H7 (cell line): ENCODE data around the gene TMEM30B. TPM values are rescaled to one million over a fixed set of nuclear protein-coding genes. Genes with fewer than 3 reads are reported as not detected.

Experiments
- DNase-seq: peaks from one replicate; pipeline ENCODE4 v3.0.0; 2012
- H3K27me3 ChIP-seq: 2 replicates; pipeline ENCODE4 v1.6.0; 2011; ENCODE audit warnings: mild to moderate bottlenecking, low read length; ENCODE audit not compliant: control insufficient read depth, insufficient read depth
- H3K36me3 ChIP-seq: replicated peaks from 2 replicates; pipeline ENCODE4 v1.5.1; 2011; ENCODE audit warnings: low read length; ENCODE audit not compliant: control insufficient read depth, insufficient read depth
- H3K4me3 ChIP-seq: 2 replicates; pipeline ENCODE4 v1.5.1; 2011; ENCODE audit warnings: low read depth, mild to moderate bottlenecking, control low read depth, low read length, moderate library complexity; ENCODE audit not compliant: insufficient read depth
- total RNA-seq: library from RNA; depleted of rRNA; stranded (reverse); fragments of >200 nt; shearing (Covaris generic); gene quantifications from 2 replicates; pipeline ENCODE4 v1.2.3, GENCODE V29; 2014

The TMEM30B gene
- total RNA-seq, 1 experiment from 2014 or later, result 1.1 TPM

GRCh38 chr14:61287196-61287595 lies 6.1 kb upstream of the TMEM30B start:
- H3K27me3 ChIP-seq, result peaks cover 2% of the 10 kb centered on the region; the same call in 1 of the 2 replicates
- no peaks in the 10 kb centered on the region for H3K36me3 ChIP-seq
- H3K4me3 ChIP-seq, result no peak overlapping the region
- no peak for DNase-seq

GRCh38 chr14:61285364-61285763 lies 4.2 kb upstream of the TMEM30B start:
- peaks cover 14% of the 10 kb centered on the region for H3K27me3 ChIP-seq
- no peaks in the 10 kb centered on the region for H3K36me3 ChIP-seq
- no peak overlapping the region for H3K4me3 ChIP-seq
- no peak for DNase-seq

- Histone ChIP-seq H3K36me3 (no peaks in the 10 kb centered on the region), H3K4me3 (no peak overlapping the region), H3K27me3 (peaks cover 26% of the 10 kb centered on the region)
- DNase-seq, result no peak
These were observed 2.9 kb upstream of the TMEM30B start for GRCh38 chr14:61284001-61284400.

- no peaks in the 10 kb centered on the region for H3K36me3 ChIP-seq
- peaks cover 26% of the 10 kb centered on the region for H3K27me3 ChIP-seq
- DNase-seq, result no peak
- H3K4me3 ChIP-seq, result no peak overlapping the region
These were observed 1.6 kb upstream of the TMEM30B start for GRCh38 chr14:61282746-61283145.

- H3K27me3 ChIP-seq, result peaks cover 26% of the 10 kb centered on the region
- no peak overlapping the region; the same call in 1 of the 2 replicates for H3K4me3 ChIP-seq
- no peak for DNase-seq
- no peaks in the 10 kb centered on the region for H3K36me3 ChIP-seq
These were observed 774 bp upstream of the TMEM30B start for GRCh38 chr14:61281948-61282275.

- peak; percentile 84 for DNase-seq
- Histone ChIP-seq H3K4me3 (peak overlapping the region; percentile 60), H3K27me3 (peaks cover 26% of the 10 kb centered on the region), H3K36me3 (no peaks in the 10 kb centered on the region)
These were observed 482 bp downstream of the TMEM30B start for GRCh38 chr14:61280526-61281185.

GRCh38 chr14:61280092-61280525 lies 1.0 kb downstream of the TMEM30B start:
- Histone ChIP-seq H3K4me3 (peak overlapping the region; percentile 60), H3K36me3 (no peaks in the 10 kb centered on the region), H3K27me3 (peaks cover 26% of the 10 kb centered on the region)
- no peak for DNase-seq

GRCh38 chr14:61279082-61279481 lies 2.1 kb downstream of the TMEM30B start:
- H3K27me3 ChIP-seq, result peaks cover 26% of the 10 kb centered on the region
- DNase-seq, result no peak
- H3K4me3 ChIP-seq, result no peak overlapping the region
- no peaks in the 10 kb centered on the region for H3K36me3 ChIP-seq

GRCh38 chr14:61277784-61278183 lies 3.4 kb downstream of the TMEM30B start:
- no peak for DNase-seq
- Histone ChIP-seq H3K36me3 (no peaks in the 10 kb centered on the region), H3K27me3 (peaks cover 25% of the 10 kb centered on the region), H3K4me3 (no peak overlapping the region)

GRCh38 chr14:61277232-61277631 lies 3.9 kb downstream of the TMEM30B start:
- Histone ChIP-seq H3K4me3 (no peak overlapping the region), H3K27me3 (peaks cover 25% of the 10 kb centered on the region), H3K36me3 (no peaks in the 10 kb centered on the region)
- no peak for DNase-seq

GRCh38 chr14:61271552-61271951 lies 9.6 kb downstream of the TMEM30B start:
- Histone ChIP-seq H3K27me3 (no peaks in the 10 kb centered on the region; the same call in 1 of the 2 replicates), H3K36me3 (no peaks in the 10 kb centered on the region), H3K4me3 (no peak overlapping the region)
- DNase-seq, result no peak

- H3K27me3 ChIP-seq, result no peaks in the 10 kb centered on the region; the same call in 1 of the 2 replicates
- no peak overlapping the region for H3K4me3 ChIP-seq
- H3K36me3 ChIP-seq, result no peaks in the 10 kb centered on the region
- DNase-seq, result no peak
These were observed 10.4 kb downstream of the TMEM30B start for GRCh38 chr14:61270714-61271113.

GRCh38 chr14:61269321-61270083 lies 11.6 kb downstream of the TMEM30B start:
- H3K36me3 ChIP-seq, result no peaks in the 10 kb centered on the region
- no peaks in the 10 kb centered on the region; the same call in 1 of the 2 replicates for H3K27me3 ChIP-seq
- peak; percentile 78 for DNase-seq
- H3K4me3 ChIP-seq, result peak overlapping the region; percentile 19; the same call in 1 of the 2 replicates

- H3K4me3 ChIP-seq, result no peak overlapping the region
- H3K27me3 ChIP-seq, result no peaks in the 10 kb centered on the region; the same call in 1 of the 2 replicates
- no peaks in the 10 kb centered on the region for H3K36me3 ChIP-seq
- DNase-seq, result no peak
These were observed 12.3 kb downstream of the TMEM30B start for GRCh38 chr14:61268812-61269211.
